Sigmoid colon (tissue), 7 donors: ENCODE measurements around the gene CACNA2D3. TPM values are rescaled to one million over a fixed set of nuclear protein-coding genes. Genes with fewer than 3 reads are reported as not detected.

Experiments
- DNase-seq: peaks from one replicate; pipeline ENCODE4 v3.0.0-alpha.2; 2019
- H3K27ac ChIP-seq, 4 donors: fragments of 200-600 bp; sonication (generic); one replicate each; pipeline ENCODE4 v1.5.1; 2016 to 2019; ENCODE audit warnings: mild to moderate bottlenecking in 1 of 4
- H3K27me3 ChIP-seq, 3 donors: fragments of 200-600 bp; sonication (generic); one replicate each; pipeline ENCODE4 v1.5.1; 2019; ENCODE audit warnings: mild to moderate bottlenecking in 1 of 3
- H3K36me3 ChIP-seq, 4 donors: fragments of 200-600 bp; sonication (generic); one replicate each; pipeline ENCODE4 v1.5.1; 2016 to 2019
- H3K4me1 ChIP-seq, 4 donors: fragments of 200-600 bp; sonication (generic); one replicate each; pipeline ENCODE4 v1.5.1; 2017 to 2019
- H3K4me3 ChIP-seq, 4 donors: fragments of 200-600 bp; sonication (generic); one replicate each; pipeline ENCODE4 v1.5.1; 2017 to 2019; ENCODE audit warnings: mild to moderate bottlenecking in 2 of 4, moderate library complexity in 1 of 4
- H3K9me3 ChIP-seq, 4 donors: fragments of 200-600 bp in 3 of 4; sonication (generic) in 3 of 4; one replicate each; pipeline versions ENCODE4 v1.5.1 to v1.6.1; 2013 to 2019
- EP300 ChIP-seq, 4 donors: sonication (generic); formaldehyde crosslinking; IDR thresholded peaks; one replicate each; pipeline ENCODE4 v1.6.1; 2017; ENCODE audit warnings: antibody characterized with exemption in 4 of 4
- POLR2A ChIP-seq, 2 donors: fragments of 450-650 bp; IDR thresholded peaks; one replicate each; pipeline ENCODE4 v1.6.1; 2016; ENCODE audit warnings: antibody characterized with exemption in 2 of 2, mild to moderate bottlenecking in 2 of 2, moderate library complexity in 2 of 2
- POLR2AphosphoS5 ChIP-seq, 4 donors: sonication (generic); formaldehyde crosslinking; IDR thresholded peaks; one replicate each; pipeline ENCODE4 v1.6.1; 2017; ENCODE audit warnings: antibody characterized with exemption in 4 of 4
- WGBS, 2 donors: extraction: QIAGEN DNeasy Blood & Tissue Kit; methylation state at CpG; one replicate each; pipeline ENCODE4 v1.1.7; 2013; 5-methylcytosine and 5-hydroxymethylcytosine counted together
- intact Hi-C: fragments of 100-400 bp; cut with DNase I; formaldehyde crosslinking; loops from one replicate; pipeline ENCODE4 v1.15.1; 2023
- polyA plus RNA-seq, 3 donors: library from polyadenylated mRNA; stranded (reverse); fragments of 200-250 nt; gene quantifications; one replicate each; pipeline ENCODE4 v1.2.3, GENCODE V29; 2013
- total RNA-seq, 4 donors: library from RNA; depleted of rRNA; stranded (reverse); fragments of >200 nt; gene quantifications; one replicate each; pipeline ENCODE4 v1.1.0, GENCODE V29; 2016
- TF ChIP-seq, protein P1 (sequence below), 4 experiments: fragments of 450-650 bp in 3 of 4; fragments of 200-600 bp in 1 of 4; IDR thresholded peaks; one replicate each; pipeline ENCODE4 v1.5.1; 2016 to 2019; ENCODE audit warnings: antibody characterized with exemption in 4 of 4, mild to moderate bottlenecking in 3 of 4, moderate library complexity in 2 of 4
- donor health status: healthy with polysubstance abuse.
- donor health status: Bipolar disorder and iron deficiency.
- donor health status: healthy.

The CACNA2D3 gene
- total and polyA plus RNA-seq, 7 donors: 0.32 to 10.2 (median 4.8) TPM; not detected in 1

DNA sequence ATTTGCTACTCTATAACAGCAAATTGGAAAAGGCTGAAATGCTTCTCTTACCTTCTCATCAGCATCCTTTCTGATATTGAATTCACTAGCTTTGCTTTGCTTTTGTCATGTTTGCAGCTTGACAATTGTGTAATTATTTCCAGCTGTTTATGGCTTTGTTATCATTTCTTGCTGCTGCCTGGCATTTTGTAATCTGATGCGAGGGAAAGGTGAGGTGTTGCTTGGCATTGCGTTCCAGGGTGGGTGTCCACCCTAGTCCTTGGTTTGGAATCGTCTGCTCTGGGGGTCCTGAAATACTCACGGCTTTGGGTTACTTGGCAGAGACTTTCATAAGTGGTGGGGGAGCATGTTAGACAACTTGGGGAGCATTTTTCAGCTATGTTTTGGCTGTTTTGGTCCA, 2.9 kb downstream of the CACNA2D3 start:
- intact Hi-C loops: no loop called here
- DNase-seq: no peak
- H3K4me1 ChIP-seq: peaks cover 0 to 39% (median 20%) of the 10 kb centered on the region in 4 donors
- peaks cover 0 to 15% (median 0%) of the 10 kb centered on the region in 3 donors for H3K27me3 ChIP-seq
- no peak overlapping the region for H3K4me3 ChIP-seq
- no peak overlapping the region for H3K27ac ChIP-seq
- no peaks in the 10 kb centered on the region for H3K36me3 ChIP-seq
- no peak for TF ChIP-seq POLR2A (IDR thresholded peaks at IDR 0.05)
- no peak for TF ChIP-seq POLR2AphosphoS5 (IDR thresholded peaks at IDR 0.05)
- TF ChIP-seq, protein P1, sequence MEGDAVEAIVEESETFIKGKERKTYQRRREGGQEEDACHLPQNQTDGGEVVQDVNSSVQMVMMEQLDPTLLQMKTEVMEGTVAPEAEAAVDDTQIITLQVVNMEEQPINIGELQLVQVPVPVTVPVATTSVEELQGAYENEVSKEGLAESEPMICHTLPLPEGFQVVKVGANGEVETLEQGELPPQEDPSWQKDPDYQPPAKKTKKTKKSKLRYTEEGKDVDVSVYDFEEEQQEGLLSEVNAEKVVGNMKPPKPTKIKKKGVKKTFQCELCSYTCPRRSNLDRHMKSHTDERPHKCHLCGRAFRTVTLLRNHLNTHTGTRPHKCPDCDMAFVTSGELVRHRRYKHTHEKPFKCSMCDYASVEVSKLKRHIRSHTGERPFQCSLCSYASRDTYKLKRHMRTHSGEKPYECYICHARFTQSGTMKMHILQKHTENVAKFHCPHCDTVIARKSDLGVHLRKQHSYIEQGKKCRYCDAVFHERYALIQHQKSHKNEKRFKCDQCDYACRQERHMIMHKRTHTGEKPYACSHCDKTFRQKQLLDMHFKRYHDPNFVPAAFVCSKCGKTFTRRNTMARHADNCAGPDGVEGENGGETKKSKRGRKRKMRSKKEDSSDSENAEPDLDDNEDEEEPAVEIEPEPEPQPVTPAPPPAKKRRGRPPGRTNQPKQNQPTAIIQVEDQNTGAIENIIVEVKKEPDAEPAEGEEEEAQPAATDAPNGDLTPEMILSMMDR (IDR thresholded peaks at IDR 0.05): no peak
- TF ChIP-seq EP300 (IDR thresholded peaks at IDR 0.05): no peak
- 18 to 46% methylated on average over 4 of the region's 4 CpGs for WGBS, 2 donors
- no peaks in the 10 kb centered on the region for H3K9me3 ChIP-seq

DNA sequence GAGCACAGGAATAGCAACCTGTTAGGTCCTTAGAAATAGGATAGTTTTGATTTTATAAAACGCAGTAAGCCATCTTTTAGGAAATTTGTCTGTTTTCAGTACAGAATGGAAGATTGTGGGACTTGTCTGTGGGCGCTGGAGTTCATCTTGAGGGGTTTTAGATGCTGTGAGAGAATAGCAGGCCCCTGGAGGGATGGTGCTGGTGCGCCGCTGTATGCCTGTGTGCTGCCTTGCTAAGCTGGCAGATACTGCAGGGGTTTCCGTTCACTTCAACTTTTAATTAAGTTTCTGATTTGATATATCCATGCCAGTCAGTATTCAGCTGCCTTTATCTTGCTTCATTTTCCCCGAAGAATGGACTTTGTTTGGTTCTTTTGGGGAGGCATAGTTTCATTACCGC, 4.2 kb downstream of the CACNA2D3 start:
- intact Hi-C loops: no loop called here
- H3K27ac ChIP-seq: no peak overlapping the region
- peaks cover 0 to 4% (median 0%) of the 10 kb centered on the region in 3 donors for H3K27me3 ChIP-seq
- no peaks in the 10 kb centered on the region for H3K36me3 ChIP-seq
- no peak overlapping the region for H3K4me3 ChIP-seq
- 74 to 88% methylated on average over 7 of the region's 7 CpGs for WGBS, 2 donors
- no peaks in the 10 kb centered on the region for H3K9me3 ChIP-seq
- no peak for DNase-seq
- peaks cover 0 to 29% (median 10%) of the 10 kb centered on the region in 4 donors for H3K4me1 ChIP-seq
- TF ChIP-seq POLR2A (IDR thresholded peaks at IDR 0.05) (no peak), EP300 (IDR thresholded peaks at IDR 0.05) (no peak), POLR2AphosphoS5 (IDR thresholded peaks at IDR 0.05) (no peak)
- TF ChIP-seq, protein P1 (IDR thresholded peaks at IDR 0.05): no peak

DNA sequence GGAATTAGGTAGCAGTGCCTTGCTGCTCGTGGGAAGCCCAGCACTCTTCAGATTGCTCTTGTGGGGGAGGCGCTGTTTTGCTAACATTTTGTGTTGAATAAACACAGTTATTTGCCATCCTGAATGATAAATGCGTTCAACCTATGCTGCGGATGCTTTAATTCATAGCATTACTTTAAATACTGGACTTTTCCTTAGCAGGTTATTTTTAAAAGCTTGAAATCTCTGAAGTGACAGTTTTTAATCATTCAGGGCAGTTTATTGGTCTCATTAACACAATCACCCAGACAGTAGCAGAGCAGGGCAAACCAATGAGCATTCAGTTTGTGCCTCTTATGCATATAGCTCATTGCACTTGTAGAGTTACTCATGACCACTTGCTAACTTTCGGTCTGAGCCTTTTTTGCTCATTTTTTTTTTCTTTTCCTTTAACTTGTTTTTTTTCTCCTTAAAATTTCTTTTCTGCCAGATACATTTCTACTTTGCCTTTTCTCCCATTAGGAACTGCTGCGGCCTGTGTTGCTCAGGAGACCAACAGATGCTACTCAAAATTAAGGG, 5.2 kb downstream of the CACNA2D3 start:
- TF ChIP-seq, protein P1 (IDR thresholded peaks at IDR 0.05): no peak
- TF ChIP-seq EP300 (IDR thresholded peaks at IDR 0.05) (no peak), POLR2A (IDR thresholded peaks at IDR 0.05) (no peak), POLR2AphosphoS5 (IDR thresholded peaks at IDR 0.05) (no peak)
- Histone ChIP-seq H3K4me1 (peaks cover 0 to 24% (median 7%) of the 10 kb centered on the region in 4 donors), H3K27ac (no peak overlapping the region), H3K27me3 (no peaks in the 10 kb centered on the region), H3K4me3 (no peak overlapping the region), H3K36me3 (no peaks in the 10 kb centered on the region), H3K9me3 (no peaks in the 10 kb centered on the region)
- WGBS, 2 donors: 85 to 86% methylated on average over 6 of the region's 6 CpGs
- no peak for DNase-seq
- intact Hi-C loops: no loop called here

DNA sequence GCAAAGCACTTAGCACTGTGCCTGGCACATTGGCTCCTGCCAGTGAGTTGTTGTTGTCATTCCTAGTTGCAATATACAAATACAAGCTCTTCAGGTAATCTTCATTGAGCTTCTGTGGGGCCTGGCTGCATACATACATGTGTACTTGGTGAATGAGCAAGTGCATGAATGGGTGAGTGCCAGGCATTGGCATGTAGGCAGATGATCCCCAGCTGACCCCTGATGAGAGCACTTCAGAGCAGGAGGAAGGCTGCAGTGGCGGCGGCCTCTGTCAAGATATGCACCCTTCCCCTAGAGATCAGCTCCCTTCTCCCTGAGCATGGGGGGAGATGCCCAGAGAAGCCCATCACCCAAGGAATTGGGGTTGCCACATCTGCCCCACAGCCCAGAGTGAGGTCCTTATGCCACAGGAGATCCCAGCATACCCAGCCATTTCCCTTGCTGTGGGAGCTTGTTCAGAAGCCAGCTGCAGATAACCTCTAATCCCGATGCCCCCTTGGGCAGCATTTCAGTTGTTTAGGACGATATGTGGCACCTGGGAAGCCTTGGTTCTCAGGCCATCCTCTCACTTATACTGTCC, 8.8 kb downstream of the CACNA2D3 start:
- H3K27me3 ChIP-seq: no peaks in the 10 kb centered on the region
- H3K9me3 ChIP-seq: no peaks in the 10 kb centered on the region
- intact Hi-C loops: no loop called here
- TF ChIP-seq POLR2A (IDR thresholded peaks at IDR 0.05): no peak
- no peak for TF ChIP-seq EP300 (IDR thresholded peaks at IDR 0.05)
- TF ChIP-seq, protein P1 (IDR thresholded peaks at IDR 0.05): no peak
- TF ChIP-seq POLR2AphosphoS5 (IDR thresholded peaks at IDR 0.05): no peak
- H3K27ac ChIP-seq: no peak overlapping the region
- WGBS, 2 donors: 92 to 93% methylated on average over 4 of the region's 4 CpGs
- H3K4me3 ChIP-seq: no peak overlapping the region
- H3K4me1 ChIP-seq: peaks cover 0 to 10% (median 0%) of the 10 kb centered on the region in 4 donors
- H3K36me3 ChIP-seq: no peaks in the 10 kb centered on the region
- DNase-seq: no peak
